Prostate gland (tissue), 2 donors: Measurements from ENCODE around the gene RPS6KC1.

Experiments
- CTCF ChIP-seq, 4 experiments: fragments of 200-600 bp in 2 of 4; fragments of 450-650 bp in 2 of 4; sonication (generic) in 2 of 4; IDR thresholded peaks; 1 replicate in 3 of 4; 2 replicates in 1 of 4; pipeline ENCODE4 v1.5.1; 2016 to 2019; ENCODE audit warnings: antibody characterized with exemption in 4 of 4, mild to moderate bottlenecking in 2 of 4, moderate library complexity in 2 of 4
- POLR2A ChIP-seq: fragments of 450-650 bp; IDR thresholded peaks from one replicate; pipeline ENCODE4 v1.6.1; 2016; ENCODE audit warnings: antibody characterized with exemption, mild to moderate bottlenecking
- POLR2AphosphoS5 ChIP-seq: sonication (generic); formaldehyde crosslinking; IDR thresholded peaks from one replicate; pipeline ENCODE4 v1.6.1; 2017; ENCODE audit warnings: antibody characterized with exemption

GRCh38 chr1:213275293-213275692 lies 224.3 kb downstream of the RPS6KC1 start:
- no peak for TF ChIP-seq POLR2A
- TF ChIP-seq CTCF (IDR thresholded peaks at IDR 0.05) = no peak
- TF ChIP-seq POLR2AphosphoS5 = no peak
